ENCODE data around the gene PNPLA7. TPM values are rescaled to one million over a fixed set of nuclear protein-coding genes. Genes with fewer than 3 reads are reported as not detected.

The PNPLA7 gene
- total RNA-seq, 2 experiments from 2014 or later: 1.5 to 10.2 TPM

DNA sequence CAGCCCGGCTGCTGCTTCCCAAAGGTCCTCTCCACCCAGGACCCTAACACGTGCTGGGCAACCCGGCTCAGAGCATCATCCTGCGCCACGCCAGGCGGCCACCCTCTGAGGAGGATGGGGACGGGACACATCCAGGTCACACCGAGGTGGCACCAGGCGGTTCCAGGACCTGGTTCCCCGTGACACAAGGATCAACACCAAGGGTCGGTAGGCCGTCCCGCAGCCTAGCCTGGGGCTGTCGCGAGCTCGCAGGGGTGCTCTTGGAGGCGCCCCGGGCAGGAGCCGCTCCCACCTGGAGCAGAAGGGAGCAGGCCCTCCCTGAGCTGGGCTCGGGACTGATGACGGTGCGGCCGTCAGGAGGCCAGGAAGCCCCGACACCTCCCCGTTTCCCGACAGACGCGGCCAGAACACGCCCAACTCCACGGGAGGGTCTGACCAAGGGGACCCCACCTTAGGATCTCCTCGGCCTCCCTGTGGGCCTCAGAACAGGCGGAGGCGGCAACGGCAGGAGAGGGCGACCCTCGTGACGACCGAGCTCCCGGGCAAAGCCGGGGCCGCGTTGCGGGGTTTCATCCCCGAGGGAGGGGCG, 133.5 kb downstream of the PNPLA7 start:
- no peaks in the 10 kb centered on the region for H3K36me3 ChIP-seq (ENCODE audit: insufficient read depth, low read length)
- H3K9me3 ChIP-seq (ENCODE audit: low read length): no peaks in the 10 kb centered on the region
- CTCF ChIA-PET (ENCODE audit: unreplicated experiment): no interaction called here
- POLR2A ChIA-PET: no interaction called here
- peak overlapping the region; percentile 65; the same call in 1 of the 2 replicates for H3K4me2 ChIP-seq (ENCODE audit: low read length)
- no peak overlapping the region for H3K4me3 ChIP-seq (ENCODE audit: low read depth, low read length, poor library complexity, severe bottlenecking)
- peak overlapping the region; percentile 66; the same call in 1 of the 2 replicates for H2AFZ ChIP-seq (ENCODE audit: low read length)
- peaks cover 26% of the 10 kb centered on the region for H3K4me1 ChIP-seq (ENCODE audit: insufficient read depth, low read length, poor library complexity, severe bottlenecking)
- peaks cover 17% of the 10 kb centered on the region; the same call in 1 of the 2 replicates for H3K79me2 ChIP-seq (ENCODE audit: insufficient read depth, low read depth, low read length)
- H4K20me1 ChIP-seq (ENCODE audit: insufficient read depth, low read length): no peaks in the 10 kb centered on the region
- no peak overlapping the region for H3K27ac ChIP-seq (ENCODE audit: low read depth, low read length, poor library complexity, severe bottlenecking)
- TF ChIP-seq EZH2phosphoT487 (IDR thresholded peaks at IDR 0.05; ENCODE audit: borderline replicate concordance, low read depth, low read length): no peak
- TF ChIP-seq, protein P1, sequence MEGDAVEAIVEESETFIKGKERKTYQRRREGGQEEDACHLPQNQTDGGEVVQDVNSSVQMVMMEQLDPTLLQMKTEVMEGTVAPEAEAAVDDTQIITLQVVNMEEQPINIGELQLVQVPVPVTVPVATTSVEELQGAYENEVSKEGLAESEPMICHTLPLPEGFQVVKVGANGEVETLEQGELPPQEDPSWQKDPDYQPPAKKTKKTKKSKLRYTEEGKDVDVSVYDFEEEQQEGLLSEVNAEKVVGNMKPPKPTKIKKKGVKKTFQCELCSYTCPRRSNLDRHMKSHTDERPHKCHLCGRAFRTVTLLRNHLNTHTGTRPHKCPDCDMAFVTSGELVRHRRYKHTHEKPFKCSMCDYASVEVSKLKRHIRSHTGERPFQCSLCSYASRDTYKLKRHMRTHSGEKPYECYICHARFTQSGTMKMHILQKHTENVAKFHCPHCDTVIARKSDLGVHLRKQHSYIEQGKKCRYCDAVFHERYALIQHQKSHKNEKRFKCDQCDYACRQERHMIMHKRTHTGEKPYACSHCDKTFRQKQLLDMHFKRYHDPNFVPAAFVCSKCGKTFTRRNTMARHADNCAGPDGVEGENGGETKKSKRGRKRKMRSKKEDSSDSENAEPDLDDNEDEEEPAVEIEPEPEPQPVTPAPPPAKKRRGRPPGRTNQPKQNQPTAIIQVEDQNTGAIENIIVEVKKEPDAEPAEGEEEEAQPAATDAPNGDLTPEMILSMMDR (conservative IDR thresholded peaks at IDR 0.05; ENCODE audit: low read length): no peak
- intact Hi-C loops (cut with micrococcal nuclease; ENCODE audit: unreplicated experiment): loop anchor here (10.0 kb wide), 1 partner anchor 92 kb away; no protein-coding TSS in a partner anchor
- no TSS peak for BruUV-seq (replicated peaks)
- DNase-seq (ENCODE audit: low spot score): no peak
- H3K9me2 ChIP-seq (ENCODE audit: insufficient read depth, low read length): no peaks in the 10 kb centered on the region

DNA sequence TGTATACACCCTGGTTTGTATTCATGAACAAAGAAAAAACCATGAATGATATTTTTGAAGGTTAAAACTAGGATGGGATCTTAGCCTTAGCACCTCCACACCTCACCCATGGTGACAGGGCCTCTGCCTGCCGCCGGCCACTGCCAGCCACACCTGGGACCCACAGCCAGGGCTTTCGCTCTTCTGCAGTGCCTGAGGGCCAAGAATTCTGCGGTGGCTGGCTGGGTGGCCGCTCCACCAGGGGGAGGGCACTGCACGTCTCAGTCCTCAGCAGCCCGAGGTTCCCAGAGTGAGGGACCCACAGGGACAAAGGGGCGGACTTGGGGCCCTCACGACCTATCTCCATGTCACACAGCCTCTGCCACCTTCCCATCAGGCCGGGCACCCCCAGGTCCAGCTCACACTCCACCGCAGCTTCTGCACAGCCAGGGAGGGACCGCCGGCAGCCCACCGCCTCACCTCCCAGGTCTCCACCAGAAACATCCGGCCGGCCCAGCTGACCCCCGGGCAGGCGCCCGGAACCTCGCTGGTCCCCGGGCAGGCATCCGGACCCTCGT, 134.1 kb downstream of the PNPLA7 start:
- intact Hi-C loops (cut with micrococcal nuclease; ENCODE audit: unreplicated experiment): loop anchor here (10.0 kb wide), 1 partner anchor 91 kb away; no protein-coding TSS in a partner anchor
- Histone ChIP-seq H3K4me3 (ENCODE audit: low read depth, low read length, poor library complexity, severe bottlenecking) (no peak overlapping the region), H3K36me3 (ENCODE audit: insufficient read depth, low read length) (no peaks in the 10 kb centered on the region), H3K4me1 (ENCODE audit: insufficient read depth, low read length, poor library complexity, severe bottlenecking) (peaks cover 21% of the 10 kb centered on the region), H2AFZ (ENCODE audit: low read length) (no peak overlapping the region), H3K9me2 (ENCODE audit: insufficient read depth, low read length) (no peaks in the 10 kb centered on the region), H3K9me3 (ENCODE audit: low read length) (no peaks in the 10 kb centered on the region), H4K20me1 (ENCODE audit: insufficient read depth, low read length) (no peaks in the 10 kb centered on the region), H3K4me2 (ENCODE audit: low read length) (no peak overlapping the region), H3K79me2 (ENCODE audit: insufficient read depth, low read depth, low read length) (peaks cover 11% of the 10 kb centered on the region; the same call in 1 of the 2 replicates), H3K27ac (ENCODE audit: low read depth, low read length, poor library complexity, severe bottlenecking) (no peak overlapping the region)
- POLR2A ChIA-PET: no interaction called here
- CTCF ChIA-PET (ENCODE audit: unreplicated experiment): no interaction called here
- TF ChIP-seq, protein P1 (conservative IDR thresholded peaks at IDR 0.05; ENCODE audit: low read length): no peak
- no peak for TF ChIP-seq EZH2phosphoT487 (IDR thresholded peaks at IDR 0.05; ENCODE audit: borderline replicate concordance, low read depth, low read length)
- DNase-seq (ENCODE audit: low spot score): no peak
- no TSS peak for BruUV-seq (replicated peaks)

DNA sequence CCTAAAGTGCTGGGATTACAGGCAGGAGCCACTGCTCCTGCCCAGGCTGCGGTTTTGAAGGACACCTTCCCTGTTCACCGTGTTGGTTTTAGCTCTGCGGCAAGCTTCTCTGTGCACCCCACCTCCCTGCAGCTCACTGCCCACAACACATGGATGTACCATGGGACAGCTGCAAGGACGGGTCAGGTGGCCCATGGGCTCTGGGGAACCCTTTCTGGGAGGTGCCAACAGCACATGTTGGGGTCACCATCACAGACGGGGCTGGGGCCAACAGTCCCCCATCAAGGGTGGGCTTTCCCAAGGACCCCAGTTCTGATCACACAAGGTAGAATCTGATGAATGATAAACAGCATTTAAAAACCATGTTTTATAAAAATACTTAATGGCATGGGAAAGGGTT, 134.8 kb downstream of the PNPLA7 start:
- Histone ChIP-seq H3K4me1 (ENCODE audit: insufficient read depth, low read length, poor library complexity, severe bottlenecking) (peaks cover 21% of the 10 kb centered on the region), H3K4me3 (ENCODE audit: low read depth, low read length, poor library complexity, severe bottlenecking) (no peak overlapping the region), H3K9me2 (ENCODE audit: insufficient read depth, low read length) (no peaks in the 10 kb centered on the region), H3K79me2 (ENCODE audit: insufficient read depth, low read depth, low read length) (peaks cover 9% of the 10 kb centered on the region; the same call in 1 of the 2 replicates), H3K4me2 (ENCODE audit: low read length) (no peak overlapping the region), H4K20me1 (ENCODE audit: insufficient read depth, low read length) (no peaks in the 10 kb centered on the region), H3K27ac (ENCODE audit: low read depth, low read length, poor library complexity, severe bottlenecking) (no peak overlapping the region), H2AFZ (ENCODE audit: low read length) (no peak overlapping the region), H3K9me3 (ENCODE audit: low read length) (no peaks in the 10 kb centered on the region), H3K36me3 (ENCODE audit: insufficient read depth, low read length) (no peaks in the 10 kb centered on the region)
- TF ChIP-seq, protein P1 (conservative IDR thresholded peaks at IDR 0.05; ENCODE audit: low read length): no peak
- no peak for TF ChIP-seq EZH2phosphoT487 (IDR thresholded peaks at IDR 0.05; ENCODE audit: borderline replicate concordance, low read depth, low read length)
- no peak for DNase-seq (ENCODE audit: low spot score)
- intact Hi-C loops (cut with micrococcal nuclease; ENCODE audit: unreplicated experiment): loop anchor here (10.0 kb wide), 1 partner anchor 91 kb away; no protein-coding TSS in a partner anchor
- POLR2A ChIA-PET: no interaction called here
- BruUV-seq (replicated peaks): no TSS peak
- CTCF ChIA-PET (ENCODE audit: unreplicated experiment): no interaction called here
